DND-41 (cell line): Measurements from ENCODE around the gene MMEL1.

ENCODE experiments used
- ATAC-seq: fragments of 200-7000 bp; cut with Tn5 transposase; 3 replicates; pipeline ENCODE4 v1.9.1; 2021; ENCODE audit warnings: low read depth; ENCODE audit not compliant: insufficient read depth
- DNase-seq: peaks from one replicate; pipeline ENCODE4 v3.0.0-alpha.2; 2020
- H2AFZ ChIP-seq: 2 replicates; pipeline ENCODE4 v1.6.0; 2012; ENCODE audit warnings: low read depth, low read length
- H3K27ac ChIP-seq: 2 replicates; pipeline ENCODE4 v1.5.1; 2012; ENCODE audit warnings: low read length, inconsistent platforms
- H3K27me3 ChIP-seq: fragments of 200-600 bp; sonication (generic); 2 replicates; pipeline ENCODE4 v1.6.0; 2012; ENCODE audit warnings: low read length, mild to moderate bottlenecking, inconsistent platforms; ENCODE audit not compliant: insufficient read depth, poor library complexity
- H3K36me3 ChIP-seq: 2 replicates; pipeline ENCODE4 v1.5.1; 2012; ENCODE audit warnings: low read length, inconsistent platforms; ENCODE audit not compliant: insufficient read depth
- H3K4me1 ChIP-seq: 2 replicates; pipeline ENCODE4 v1.5.1; 2012; ENCODE audit warnings: mild to moderate bottlenecking, low read length; ENCODE audit not compliant: insufficient read depth
- H3K4me2 ChIP-seq: 2 replicates; pipeline ENCODE4 v1.6.0; 2012; ENCODE audit warnings: mild to moderate bottlenecking, moderate library complexity, low read length, inconsistent platforms; ENCODE audit not compliant: insufficient read depth
- H3K4me3 ChIP-seq, 2 experiments: fragments of 200-600 bp in 1 of 2; shearing (Covaris generic) in 1 of 2; 2 replicates each; pipeline ENCODE4 v1.5.1; 2012 to 2016; ENCODE audit warnings: inconsistent platforms in 2 of 2, low read length in 2 of 2, mild to moderate bottlenecking in 2 of 2, low read depth in 1 of 2, moderate library complexity in 1 of 2
- H3K79me2 ChIP-seq: 2 replicates; pipeline ENCODE4 v1.6.0; 2012; ENCODE audit warnings: low read length, inconsistent platforms; ENCODE audit not compliant: insufficient read depth
- H3K9ac ChIP-seq: 2 replicates; pipeline ENCODE4 v1.6.0; 2012; ENCODE audit warnings: low read depth, mild to moderate bottlenecking, inconsistent platforms, low read length, moderate library complexity
- H3K9me3 ChIP-seq: 2 replicates; pipeline ENCODE4 v1.5.1; 2012; ENCODE audit warnings: low read length, moderate library complexity, mild to moderate bottlenecking, inconsistent platforms; ENCODE audit not compliant: insufficient read depth, severe bottlenecking
- H4K20me1 ChIP-seq: 2 replicates; pipeline ENCODE4 v1.6.0; 2012; ENCODE audit warnings: low read length; ENCODE audit not compliant: insufficient read depth
- EZH2 ChIP-seq: IDR thresholded peaks from 3 replicates; pipeline ENCODE4 v1.6.1; 2012; ENCODE audit warnings: borderline replicate concordance, low read depth, mild to moderate bottlenecking, moderate library complexity, low read length, inconsistent platforms; ENCODE audit not compliant: severe bottlenecking
- TF ChIP-seq, protein P1 (sequence below): IDR thresholded peaks from 2 replicates; pipeline ENCODE4 v1.5.1; 2012; ENCODE audit warnings: borderline replicate concordance, low read length, moderate library complexity, mild to moderate bottlenecking; ENCODE audit not compliant: poor library complexity, severe bottlenecking; ENCODE audit errors: extremely low read depth

The MMEL1 gene

DNA sequence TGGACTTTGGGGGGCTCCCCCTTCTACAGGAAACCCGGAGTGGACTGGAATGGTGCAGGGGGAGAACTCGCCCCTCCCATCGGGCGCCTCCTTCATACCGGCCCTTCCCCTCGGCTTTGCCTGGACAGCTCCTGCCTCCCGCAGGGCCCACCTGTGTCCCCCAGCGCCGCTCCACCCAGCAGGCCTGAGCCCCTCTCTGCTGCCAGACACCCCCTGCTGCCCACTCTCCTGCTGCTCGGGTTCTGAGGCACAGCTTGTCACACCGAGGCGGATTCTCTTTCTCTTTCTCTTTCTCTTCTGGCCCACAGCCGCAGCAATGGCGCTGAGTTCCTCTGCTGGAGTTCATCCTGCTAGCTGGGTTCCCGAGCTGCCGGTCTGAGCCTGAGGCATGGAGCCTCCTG lies 76.5 kb downstream of the MMEL1 start, which contains the start of gene TNFRSF14:
TSS of gene TNFRSF14 (plus strand) at position 95 of the 401 bp plus-strand sequence. CDS start at position 389, 294 bp downstream.
- peak; percentile 88 for DNase-seq

DNA sequence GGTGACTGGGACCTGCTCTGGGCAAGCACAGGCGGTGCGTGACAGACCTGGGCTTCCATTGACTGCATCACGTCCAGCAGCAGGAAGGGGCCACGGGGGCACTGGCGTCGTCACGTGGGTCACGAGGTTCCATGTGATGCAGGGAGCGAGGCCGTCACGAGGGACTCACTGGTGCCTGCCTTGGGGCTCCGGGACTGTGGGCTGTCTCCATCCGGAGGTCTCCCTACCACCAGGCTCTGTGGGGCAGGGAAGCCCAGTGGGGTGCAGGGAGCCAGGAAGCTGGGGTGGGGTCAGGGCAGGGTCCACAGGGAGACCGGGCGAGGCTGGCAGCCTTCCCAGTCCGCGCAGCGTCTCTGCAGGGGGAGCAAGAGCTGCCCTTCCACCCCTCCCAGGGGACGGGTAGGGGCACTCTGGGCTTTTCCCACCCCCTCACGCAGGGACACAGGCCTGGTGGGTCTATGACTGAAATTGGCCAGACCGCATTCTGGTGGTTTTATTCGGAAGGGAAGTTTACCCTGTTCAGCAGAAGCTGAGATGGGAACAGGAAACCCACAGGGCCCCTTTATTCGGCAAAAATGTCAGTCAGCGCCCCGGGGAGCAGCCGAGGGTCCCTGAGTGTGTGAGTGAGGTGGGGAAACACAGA lies 77.1 kb downstream of the MMEL1 start:
- H3K27me3 ChIP-seq: no peaks in the 10 kb centered on the region
- peaks cover 31% of the 10 kb centered on the region for H3K4me1 ChIP-seq
- no peaks in the 10 kb centered on the region for H3K9me3 ChIP-seq
- peak overlapping the region; percentile 21 to 59; a peak in 3 of 4 replicates for H3K4me3 ChIP-seq
- no peaks in the 10 kb centered on the region for H3K79me2 ChIP-seq
- H4K20me1 ChIP-seq: no peaks in the 10 kb centered on the region
- no peaks in the 10 kb centered on the region for H3K36me3 ChIP-seq
- peak overlapping the region; percentile 73 for H2AFZ ChIP-seq
- H3K27ac ChIP-seq: peak overlapping the region; percentile 90
- DNase-seq (peak; percentile 83), ATAC-seq (peak; percentile 72)
- peak overlapping the region; percentile 76 for H3K4me2 ChIP-seq
- peak overlapping the region; percentile 77 for H3K9ac ChIP-seq
- TF ChIP-seq, protein P1, sequence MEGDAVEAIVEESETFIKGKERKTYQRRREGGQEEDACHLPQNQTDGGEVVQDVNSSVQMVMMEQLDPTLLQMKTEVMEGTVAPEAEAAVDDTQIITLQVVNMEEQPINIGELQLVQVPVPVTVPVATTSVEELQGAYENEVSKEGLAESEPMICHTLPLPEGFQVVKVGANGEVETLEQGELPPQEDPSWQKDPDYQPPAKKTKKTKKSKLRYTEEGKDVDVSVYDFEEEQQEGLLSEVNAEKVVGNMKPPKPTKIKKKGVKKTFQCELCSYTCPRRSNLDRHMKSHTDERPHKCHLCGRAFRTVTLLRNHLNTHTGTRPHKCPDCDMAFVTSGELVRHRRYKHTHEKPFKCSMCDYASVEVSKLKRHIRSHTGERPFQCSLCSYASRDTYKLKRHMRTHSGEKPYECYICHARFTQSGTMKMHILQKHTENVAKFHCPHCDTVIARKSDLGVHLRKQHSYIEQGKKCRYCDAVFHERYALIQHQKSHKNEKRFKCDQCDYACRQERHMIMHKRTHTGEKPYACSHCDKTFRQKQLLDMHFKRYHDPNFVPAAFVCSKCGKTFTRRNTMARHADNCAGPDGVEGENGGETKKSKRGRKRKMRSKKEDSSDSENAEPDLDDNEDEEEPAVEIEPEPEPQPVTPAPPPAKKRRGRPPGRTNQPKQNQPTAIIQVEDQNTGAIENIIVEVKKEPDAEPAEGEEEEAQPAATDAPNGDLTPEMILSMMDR: no peak
- TF ChIP-seq EZH2: no peak

More for the DNA sequence above, 76.5 kb downstream of the MMEL1 start, which contains the start of gene TNFRSF14:
- Histone ChIP-seq H3K4me1 (peaks cover 31% of the 10 kb centered on the region), H4K20me1 (no peaks in the 10 kb centered on the region), H3K4me3 (peak within 1 kb of the TSS; percentile 21 to 59; a peak in 3 of 4 replicates), H3K36me3 (no peaks in the 10 kb centered on the region), H3K27me3 (no peaks in the 10 kb centered on the region), H3K9me3 (no peaks in the 10 kb centered on the region), H2AFZ (peak within 1 kb of the TSS; percentile 73), H3K27ac (peak within 1 kb of the TSS; percentile 90), H3K4me2 (peak within 1 kb of the TSS; percentile 76), H3K79me2 (no peaks in the 10 kb centered on the region), H3K9ac (peak within 1 kb of the TSS; percentile 77)
- peak; percentile 84 for ATAC-seq
- no peak for TF ChIP-seq EZH2
- TF ChIP-seq, protein P1: peak; percentile 59

DNA sequence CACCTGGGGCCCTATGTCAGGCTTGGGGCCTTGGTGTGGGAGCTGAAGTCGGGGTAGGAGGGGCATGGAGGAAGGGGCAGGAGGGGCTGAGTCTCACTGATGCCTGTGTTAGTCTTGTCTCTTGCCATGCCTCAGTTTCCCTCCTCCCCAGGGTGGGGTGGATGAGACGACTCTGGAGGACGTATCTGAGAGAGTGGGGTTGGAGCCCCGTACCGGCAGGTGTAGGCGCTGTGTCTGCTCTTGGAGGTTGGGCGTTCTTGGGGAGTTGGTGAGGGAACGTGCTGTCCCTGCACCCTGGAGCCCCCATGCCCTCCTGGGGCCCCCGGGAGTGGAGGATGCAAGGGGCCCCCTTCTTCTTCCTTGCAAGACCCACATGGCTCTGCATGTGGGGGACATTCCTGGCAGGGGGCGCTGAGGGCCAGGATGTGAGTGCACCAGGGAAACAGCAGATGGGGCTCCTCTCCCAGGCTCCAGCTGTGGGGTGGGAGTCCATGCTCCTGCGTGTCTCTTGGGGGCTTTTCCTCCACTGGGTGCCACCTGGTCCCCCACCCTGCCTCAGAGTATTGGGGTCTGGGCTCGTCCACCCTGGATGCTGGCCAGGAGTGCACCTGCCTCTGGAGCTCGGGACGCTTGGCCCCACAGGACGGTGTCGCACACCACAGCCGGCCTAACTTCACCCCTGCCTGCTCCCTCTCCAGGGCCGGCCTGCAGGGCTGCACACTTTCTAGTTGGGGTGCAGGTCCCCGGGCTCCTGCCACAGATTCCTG lies 78.0 kb downstream of the MMEL1 start:
- H3K9me3 ChIP-seq: no peaks in the 10 kb centered on the region
- peak overlapping the region; percentile 76 for H3K4me2 ChIP-seq
- peak overlapping the region; percentile 90 for H3K27ac ChIP-seq
- H3K27me3 ChIP-seq: no peaks in the 10 kb centered on the region
- no peak overlapping the region for H2AFZ ChIP-seq
- no peaks in the 10 kb centered on the region for H4K20me1 ChIP-seq
- no peaks in the 10 kb centered on the region for H3K36me3 ChIP-seq
- H3K4me1 ChIP-seq: peaks cover 31% of the 10 kb centered on the region
- TF ChIP-seq, protein P1: peak; percentile 88
- no peak for TF ChIP-seq EZH2
- DNase-seq (peak; percentile 70), ATAC-seq (peak; percentile 13; the same call in 1 of the 3 replicates)
- H3K9ac ChIP-seq: peak overlapping the region; percentile 77; the same call in 1 of the 2 replicates
- peak overlapping the region in 1 of 2 experiments; percentile 59; a peak in 1 of 4 replicates for H3K4me3 ChIP-seq
- H3K79me2 ChIP-seq: no peaks in the 10 kb centered on the region
